GM19328 (cell line): ENCODE results near the gene ST14.
A peak's percentile ranks its signal among the peaks of the same experiment; 100 is the strongest.

Experiments
- ATAC-seq: cut with Tn5 transposase; IDR thresholded peaks from one replicate; pipeline ENCODE4 v1.9.1; 2021; ENCODE audit warnings: mild to moderate bottlenecking, moderate library complexity; ENCODE audit not compliant: unreplicated experiment

ST14 gene

GRCh38 chr11:130159657-130160497, at the start of gene ST14:
Gene ST14, plus strand, starts transcription at chr11:130159782. Its CDS starts 198 bp downstream, at chr11:130159980.
- peak; percentile 52 for ATAC-seq

- no peak for ATAC-seq
Observed at GRCh38 chr11:130110339-130111108, 49.1 kb upstream of the ST14 start.

GRCh38 chr11:130112071-130112830, 47.3 kb upstream of the ST14 start:
- ATAC-seq, result no peak

- no peak for ATAC-seq
Observed at GRCh38 chr11:130114281-130114680, 45.3 kb upstream of the ST14 start.

- ATAC-seq, result no peak
Observed at GRCh38 chr11:130114726-130115125, 44.9 kb upstream of the ST14 start.

GRCh38 chr11:130115218-130115617, 44.4 kb upstream of the ST14 start:
- no peak for ATAC-seq

- ATAC-seq, result peak; percentile 74
Observed at GRCh38 chr11:130118165-130118564, 41.4 kb upstream of the ST14 start.

GRCh38 chr11:130118636-130119387, 40.8 kb upstream of the ST14 start:
- ATAC-seq, result no peak

- ATAC-seq, result no peak
Observed at GRCh38 chr11:130120045-130120444, 39.5 kb upstream of the ST14 start.

- ATAC-seq, result no peak
Observed at GRCh38 chr11:130121445-130121978, 38.1 kb upstream of the ST14 start.

- no peak for ATAC-seq
Observed at GRCh38 chr11:130122141-130122575, 37.4 kb upstream of the ST14 start.

GRCh38 chr11:130123414-130124040, 36.1 kb upstream of the ST14 start:
- no peak for ATAC-seq

- no peak for ATAC-seq
Observed at GRCh38 chr11:130124096-130124495, 35.5 kb upstream of the ST14 start.

- ATAC-seq, result no peak
Observed at GRCh38 chr11:130125638-130126037, 33.9 kb upstream of the ST14 start.

- ATAC-seq, result no peak
Observed at GRCh38 chr11:130126516-130126915, 33.1 kb upstream of the ST14 start.

GRCh38 chr11:130127509-130127908, 32.1 kb upstream of the ST14 start:
- ATAC-seq, result no peak

GRCh38 chr11:130128626-130129025, 31.0 kb upstream of the ST14 start:
- ATAC-seq, result no peak

- no peak for ATAC-seq
Observed at GRCh38 chr11:130129922-130130321, 29.7 kb upstream of the ST14 start.

- ATAC-seq, result no peak
Observed at GRCh38 chr11:130131961-130132850, 27.4 kb upstream of the ST14 start.
